Mammary epithelial cell (primary cell): ENCODE measurements around the gene PHLPP1.

Source experiments
- CTCF ChIP-seq, 2 donors: IDR thresholded peaks in 1 of 2; conservative IDR thresholded peaks in 1 of 2; 2 replicates each; pipeline ENCODE4 v1.5.1; 2011 to 2012; ENCODE audit warnings: inconsistent platforms in 2 of 2, low read length in 2 of 2, mild to moderate bottlenecking in 2 of 2, control low read depth in 1 of 2, low read depth in 1 of 2; ENCODE audit not compliant: insufficient read depth in 1 of 2; ENCODE audit errors: extremely low read depth in 1 of 2
- EZH2 ChIP-seq: IDR thresholded peaks from 2 replicates; pipeline ENCODE4 v1.6.1; 2012; ENCODE audit warnings: low read length, inconsistent platforms, borderline replicate concordance

GRCh38 chr18:62738639-62739038, 23.3 kb downstream of the PHLPP1 start:
- TF ChIP-seq CTCF (conservative IDR thresholded peaks at IDR 0.05 in 1 of 2, IDR thresholded peaks at IDR 0.05 in 1 of 2; ENCODE audit: extremely low read depth in 1 of 2, insufficient read depth in 1 of 2, low read depth in 1 of 2, low read length in 2 of 2) (no peak), EZH2 (no peak)
